HEK293 (cell line): ENCODE data around the gene MAP3K5.

Source experiments
- CTCF ChIA-PET: fragments of 350-600 bp; formaldehyde crosslinking; extraction: SDS; loops from one replicate; lab custom pipeline; 2021; ENCODE audit warnings: antibody characterized with exemption; lab: Yijun Ruan, JAX
- POLR2A ChIA-PET: fragments of 300-600 bp; formaldehyde crosslinking; extraction: SDS; loops from one replicate; lab custom pipeline; 2020; ENCODE audit warnings: antibody characterized with exemption, inconsistent platforms; lab: Yijun Ruan, JAX
- H3K27ac ChIP-seq: fragments of 200-500 bp; sonication (Bioruptor generic); 2 replicates; pipeline ENCODE4 v1.5.1; 2014; ENCODE audit warnings: low read depth, low read length, control low read depth, inconsistent platforms; ENCODE audit errors: extremely low read depth
- H3K36me3 ChIP-seq, 2 experiments: fragments of 200-500 bp in 1 of 2; sonication (Bioruptor generic) in 1 of 2; 1 replicate in 1 of 2; 2 replicates in 1 of 2; pipeline ENCODE4 v1.5.1; 2014 to 2017; ENCODE audit warnings: inconsistent platforms in 2 of 2, low read length in 2 of 2; ENCODE audit not compliant: control insufficient read depth in 2 of 2, insufficient read depth in 1 of 2
- H3K4me1 ChIP-seq: fragments of 200-500 bp; sonication (Bioruptor generic); 2 replicates; pipeline ENCODE4 v1.5.1; 2014; ENCODE audit warnings: mild to moderate bottlenecking, low read length, inconsistent platforms; ENCODE audit not compliant: control insufficient read depth, insufficient read depth
- H3K4me3 ChIP-seq: 2 replicates; pipeline ENCODE4 v1.5.1; 2011; ENCODE audit warnings: low read depth, mild to moderate bottlenecking, control low read depth, low read length, moderate library complexity
- H3K9me3 ChIP-seq: fragments of 200-500 bp; sonication (Bioruptor generic); 2 replicates; pipeline ENCODE4 v1.5.1; 2014; ENCODE audit warnings: low read depth, low read length, inconsistent platforms; ENCODE audit not compliant: control insufficient read depth, insufficient read depth
- FEZF1 ChIP-seq: fragments of 450-650 bp; formaldehyde crosslinking; IDR thresholded peaks from 2 replicates; pipeline ENCODE4 v1.5.1; 2016; ENCODE audit warnings: missing biosample characterization, missing genetic modification characterization
- HOXC10 ChIP-seq: sonication (generic); formaldehyde crosslinking; IDR thresholded peaks from 2 replicates; pipeline ENCODE4 v1.8.1; 2023; ENCODE audit warnings: mild to moderate bottlenecking, missing genetic modification reagents
- HOXD13 ChIP-seq: sonication (generic); formaldehyde crosslinking; IDR thresholded peaks from 2 replicates; pipeline ENCODE4 v1.8.0; 2022; ENCODE audit warnings: missing genetic modification reagents, borderline replicate concordance
- KLF1 ChIP-seq: fragments of 450-650 bp; formaldehyde crosslinking; IDR thresholded peaks from 2 replicates; pipeline ENCODE4 v1.5.1; 2016; ENCODE audit warnings: missing biosample characterization, missing genetic modification characterization
- KLF16 ChIP-seq: fragments of 450-650 bp; formaldehyde crosslinking; IDR thresholded peaks from 2 replicates; pipeline ENCODE4 v1.5.1; 2017; ENCODE audit warnings: missing biosample characterization, missing genetic modification characterization
- PATZ1 ChIP-seq: fragments of 450-650 bp; formaldehyde crosslinking; IDR thresholded peaks from 2 replicates; pipeline ENCODE4 v1.5.1; 2016; ENCODE audit warnings: missing biosample characterization, missing genetic modification characterization
- PRDM10 ChIP-seq: fragments of 450-650 bp; formaldehyde crosslinking; IDR thresholded peaks from 2 replicates; pipeline ENCODE4 v1.5.1; 2016; ENCODE audit warnings: missing biosample characterization, missing genetic modification characterization
- REPIN1 ChIP-seq: fragments of 450-650 bp; formaldehyde crosslinking; IDR thresholded peaks from 2 replicates; pipeline ENCODE4 v1.5.1; 2017; ENCODE audit warnings: missing biosample characterization, missing genetic modification characterization, low read depth
- SCRT2 ChIP-seq: fragments of 450-650 bp; formaldehyde crosslinking; IDR thresholded peaks from 2 replicates; pipeline ENCODE4 v1.5.1; 2016; ENCODE audit warnings: missing biosample characterization, missing genetic modification characterization
- SETDB1 ChIP-seq: IDR thresholded peaks from one replicate; pipeline ENCODE4 v1.6.1; 2017; ENCODE audit warnings: mild to moderate bottlenecking, low read length, moderate library complexity, mixed read lengths; ENCODE audit not compliant: insufficient read length
- ZBTB21 ChIP-seq: fragments of 450-650 bp; formaldehyde crosslinking; IDR thresholded peaks from 2 replicates; pipeline ENCODE4 v1.5.1; 2017; ENCODE audit warnings: missing biosample characterization, missing genetic modification characterization
- ZEB2 ChIP-seq: fragments of 450-650 bp; formaldehyde crosslinking; IDR thresholded peaks from 2 replicates; pipeline ENCODE4 v1.5.1; 2016; ENCODE audit warnings: missing biosample characterization, missing genetic modification characterization
- ZFHX2 ChIP-seq: fragments of 450-650 bp; formaldehyde crosslinking; conservative IDR thresholded peaks from 2 replicates; pipeline ENCODE4 v1.5.1; 2016; ENCODE audit warnings: missing biosample characterization, missing genetic modification characterization
- ZNF121 ChIP-seq: fragments of 450-650 bp; formaldehyde crosslinking; IDR thresholded peaks from 2 replicates; pipeline ENCODE4 v1.5.1; 2016; ENCODE audit warnings: missing biosample characterization, missing genetic modification characterization
- ZNF184 ChIP-seq: fragments of 450-650 bp; IDR thresholded peaks from 2 replicates; pipeline ENCODE4 v1.5.1; 2018; ENCODE audit warnings: missing biosample characterization, mild to moderate bottlenecking, missing genetic modification characterization
- ZNF280D ChIP-seq: fragments of 450-650 bp; formaldehyde crosslinking; IDR thresholded peaks from 2 replicates; pipeline ENCODE4 v1.5.1; 2016; ENCODE audit warnings: missing biosample characterization, missing genetic modification characterization
- ZNF449 ChIP-seq: fragments of 450-650 bp; formaldehyde crosslinking; IDR thresholded peaks from 2 replicates; pipeline ENCODE4 v1.5.1; 2017; ENCODE audit warnings: missing biosample characterization, mild to moderate bottlenecking, missing genetic modification characterization, moderate library complexity
- ZNF645 ChIP-seq: fragments of 450-650 bp; formaldehyde crosslinking; IDR thresholded peaks from 2 replicates; pipeline ENCODE4; 2016; ENCODE audit warnings: missing biosample characterization, missing genetic modification characterization
- ZNF658 ChIP-seq: fragments of 450-650 bp; formaldehyde crosslinking; IDR thresholded peaks from 2 replicates; pipeline ENCODE4; 2016; ENCODE audit warnings: missing biosample characterization, missing genetic modification characterization
- ZNF791 ChIP-seq: fragments of 450-650 bp; formaldehyde crosslinking; IDR thresholded peaks from 2 replicates; pipeline ENCODE4 v1.5.1; 2016; ENCODE audit warnings: missing biosample characterization, missing genetic modification characterization
- ZNF837 ChIP-seq: fragments of 450-650 bp; formaldehyde crosslinking; IDR thresholded peaks from 2 replicates; pipeline ENCODE4 v1.5.1; 2016; ENCODE audit warnings: missing biosample characterization, missing genetic modification characterization
- ZSCAN5A ChIP-seq: fragments of 450-650 bp; formaldehyde crosslinking; IDR thresholded peaks from 2 replicates; pipeline ENCODE4 v1.5.1; 2016; ENCODE audit warnings: missing biosample characterization, missing genetic modification characterization

MAP3K5 gene

GRCh38 chr6:136677344-136677743 is 114.9 kb downstream of the MAP3K5 start:
- Histone ChIP-seq H3K27ac (no peak overlapping the region), H3K9me3 (no peaks in the 10 kb centered on the region), H3K4me3 (no peak overlapping the region), H3K4me1 (no peaks in the 10 kb centered on the region)
- ChIA-PET CTCF (interaction anchor here (0.6 to 1.3 kb wide), 3 partner anchors 12 to 1222 kb away, joined by 3 to 6 read pairs (median 4); no protein-coding TSS in a partner anchor), POLR2A (no interaction called here)
- TF ChIP-seq KLF1 (tag by site-specific recombination) (no peak), HOXC10 (CRISPR knock-in tag) (no peak), ZFHX2 (tag by site-specific recombination) (no peak), ZNF449 (tag by site-specific recombination) (no peak), SETDB1 (no peak), KLF16 (tag by site-specific recombination) (no peak), FEZF1 (no peak)
- TF ChIP-seq, all 188 proteins: peak for 0
- H3K36me3 ChIP-seq = no peaks in the 10 kb centered on the region; a peak in 1 of 3 replicates

GRCh38 chr6:136676075-136676474 is 116.2 kb downstream of the MAP3K5 start:
- no peak overlapping the region for H3K4me3 ChIP-seq
- no peaks in the 10 kb centered on the region for H3K4me1 ChIP-seq
- ChIA-PET POLR2A (no interaction called here), CTCF (interaction anchor here (1.9 kb wide), 1 partner anchor 32 kb away, joined by 6 read pairs; no protein-coding TSS in a partner anchor)
- H3K36me3 ChIP-seq = no peaks in the 10 kb centered on the region; a peak in 1 of 3 replicates
- no peaks in the 10 kb centered on the region for H3K9me3 ChIP-seq
- no peak overlapping the region for H3K27ac ChIP-seq
- no peak for TF ChIP-seq ZEB2 (tag by site-specific recombination)
- TF ChIP-seq ZSCAN5A (tag by site-specific recombination) = no peak
- TF ChIP-seq ZNF837 (tag by site-specific recombination) = no peak
- TF ChIP-seq FEZF1 = no peak
- no peak for TF ChIP-seq ZNF658 (tag by site-specific recombination)
- TF ChIP-seq REPIN1 (tag by site-specific recombination) = no peak
- no peak for TF ChIP-seq SCRT2 (tag by site-specific recombination)
- TF ChIP-seq PATZ1 = no peak
- no peak for TF ChIP-seq ZNF121 (tag by site-specific recombination)
- TF ChIP-seq ZNF184 (tag by site-specific recombination) = no peak
- no peak for TF ChIP-seq ZNF280D
- TF ChIP-seq ZBTB21 (tag by site-specific recombination) = no peak
- TF ChIP-seq ZNF791 (tag by site-specific recombination) = no peak
- TF ChIP-seq ZNF645 = no peak
- no peak for TF ChIP-seq HOXD13 (CRISPR knock-in tag)
- no peak for TF ChIP-seq PRDM10 (tag by site-specific recombination)
